Activated naive CD8-positive, alpha-beta T cell treated with anti-CD3 and anti-CD28 coated beads, Interleukin-2, amount 50 U/mL, for 24 hours (primary cell): ENCODE data around the gene ITPR2.
"Not testable (repeated sequence)": the region's sequence is repeated elsewhere in the genome, so short reads cannot be mapped to it uniquely, and the experiment has no call there.

Experiments
- ATAC-seq: fragments of 150-1000 bp; cut with Tn5 transposase; one replicate; pipeline ENCODE4 v1.10.0; 2021
- DNase-seq: peaks from one replicate; pipeline ENCODE4 v3.0.0; 2021
- H3K27ac Mint-ChIP-seq: one replicate; pipeline ENCODE4 v1.8.0; 2021; ENCODE audit warnings: mild to moderate bottlenecking, mixed read lengths
- H3K27me3 Mint-ChIP-seq: one replicate; pipeline ENCODE4 v1.8.0; 2021; ENCODE audit warnings: mixed read lengths
- H3K36me3 Mint-ChIP-seq: one replicate; pipeline ENCODE4 v1.8.0; 2021; ENCODE audit warnings: low read depth, mixed read lengths
- H3K4me1 Mint-ChIP-seq: one replicate; pipeline ENCODE4 v1.8.0; 2021; ENCODE audit warnings: mixed read lengths
- H3K4me3 Mint-ChIP-seq: one replicate; pipeline ENCODE4 v1.8.0; 2021; ENCODE audit warnings: mild to moderate bottlenecking, moderate library complexity, mixed read lengths
- H3K9me3 Mint-ChIP-seq: one replicate; pipeline ENCODE4 v1.8.0; 2021; ENCODE audit warnings: mixed read lengths

ITPR2 gene

DNA sequence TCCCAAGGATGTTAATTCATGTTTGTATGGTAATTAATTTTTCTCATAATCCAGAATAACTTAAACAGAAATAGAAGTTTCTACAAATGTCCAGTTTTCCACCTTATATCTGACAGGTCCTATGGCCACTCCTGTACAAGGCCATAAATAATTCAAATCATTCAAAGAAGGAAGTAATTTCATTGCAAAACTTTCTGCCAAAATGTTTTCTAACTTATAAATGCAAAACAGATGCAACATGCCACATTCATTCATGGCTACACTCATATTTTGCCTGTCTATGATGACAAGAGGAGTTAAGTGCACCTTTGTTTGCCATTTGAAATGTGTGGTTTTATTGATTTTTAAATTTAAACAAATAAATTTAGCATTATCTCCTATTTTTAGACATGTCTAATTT is 34.4 kb downstream of the ITPR2 start:
- no peaks in the 10 kb centered on the region for H3K9me3 Mint-ChIP-seq
- ATAC-seq (no peak), DNase-seq (no peak)
- H3K36me3 Mint-ChIP-seq, result peaks cover 16% of the 10 kb centered on the region
- H3K27ac Mint-ChIP-seq, result no peak overlapping the region
- no peaks in the 10 kb centered on the region for H3K27me3 Mint-ChIP-seq
- H3K4me3 Mint-ChIP-seq, result no peak overlapping the region
- H3K4me1 Mint-ChIP-seq, result peaks cover 29% of the 10 kb centered on the region

- H3K27me3 Mint-ChIP-seq, result no peaks in the 10 kb centered on the region
- ATAC-seq (peak; percentile 33), DNase-seq (no peak)
- peaks cover 23% of the 10 kb centered on the region for H3K4me1 Mint-ChIP-seq
- no peak overlapping the region for H3K4me3 Mint-ChIP-seq
- H3K27ac Mint-ChIP-seq, result peak overlapping the region; percentile 16
- H3K36me3 Mint-ChIP-seq, result peaks cover 16% of the 10 kb centered on the region
- no peaks in the 10 kb centered on the region for H3K9me3 Mint-ChIP-seq
Measured at GRCh38 chr12:26798023-26798422, 35.0 kb downstream of the ITPR2 start.

- Mint-ChIP-seq H3K36me3 (peaks cover 6% of the 10 kb centered on the region), H3K4me3 (no peak overlapping the region), H3K4me1 (peaks cover 39% of the 10 kb centered on the region), H3K27me3 (no peaks in the 10 kb centered on the region), H3K9me3 (no peaks in the 10 kb centered on the region), H3K27ac (no peak overlapping the region)
- ATAC-seq, result no peak
- no peak for DNase-seq
Measured at GRCh38 chr12:26795910-26796309, 37.1 kb downstream of the ITPR2 start.

DNA sequence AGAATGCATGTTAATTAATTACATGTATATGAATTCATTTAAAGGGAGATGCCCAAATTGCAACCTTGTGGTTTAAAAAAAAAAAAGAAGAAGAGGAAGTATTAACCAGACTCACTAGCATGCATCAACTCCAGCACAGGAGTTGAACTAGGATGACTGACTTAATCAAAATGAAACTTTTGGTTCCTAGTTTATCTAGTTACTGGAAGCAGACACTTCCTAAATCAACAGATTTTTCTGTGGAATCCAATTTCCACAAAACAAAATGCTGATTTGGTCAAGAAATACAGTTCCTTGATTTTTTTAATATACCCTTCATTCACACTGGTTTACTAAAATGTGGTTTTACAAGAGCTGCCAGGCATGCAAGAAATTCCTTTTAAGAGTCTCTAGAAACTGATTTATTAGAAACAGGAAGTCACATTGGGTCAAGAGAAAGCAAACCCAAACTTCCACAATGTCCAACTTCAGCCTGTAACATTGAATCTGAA is 41.6 kb downstream of the ITPR2 start:
- ATAC-seq (peak; percentile 36), DNase-seq (no peak)
- peaks cover 41% of the 10 kb centered on the region for H3K4me1 Mint-ChIP-seq
- H3K27ac Mint-ChIP-seq, result no peak overlapping the region
- peaks cover 30% of the 10 kb centered on the region for H3K36me3 Mint-ChIP-seq
- no peak overlapping the region for H3K4me3 Mint-ChIP-seq
- no peaks in the 10 kb centered on the region for H3K9me3 Mint-ChIP-seq
- H3K27me3 Mint-ChIP-seq, result no peaks in the 10 kb centered on the region

DNA sequence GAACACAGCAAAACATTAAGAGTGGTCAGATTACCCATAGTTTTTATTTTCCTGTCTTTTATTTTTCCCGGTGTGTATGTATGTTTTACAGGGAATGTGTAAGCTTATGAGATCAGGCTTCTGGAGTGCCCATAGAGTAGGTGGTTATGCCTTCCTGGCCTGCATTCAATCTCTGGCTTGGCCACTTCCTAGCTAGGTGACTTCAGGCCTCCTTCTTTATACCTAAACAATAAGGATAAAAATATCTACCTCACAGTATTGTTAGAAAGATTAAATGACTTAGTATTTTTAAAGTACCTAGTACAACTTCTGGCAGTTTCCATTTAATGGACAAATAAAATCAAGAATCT is 42.4 kb downstream of the ITPR2 start:
- no peak for ATAC-seq
- Mint-ChIP-seq H3K27me3 (no peaks in the 10 kb centered on the region), H3K36me3 (peaks cover 30% of the 10 kb centered on the region), H3K27ac (no peak overlapping the region), H3K4me3 (no peak overlapping the region), H3K4me1 (peaks cover 41% of the 10 kb centered on the region), H3K9me3 (no peaks in the 10 kb centered on the region)
- DNase-seq, result no peak

DNA sequence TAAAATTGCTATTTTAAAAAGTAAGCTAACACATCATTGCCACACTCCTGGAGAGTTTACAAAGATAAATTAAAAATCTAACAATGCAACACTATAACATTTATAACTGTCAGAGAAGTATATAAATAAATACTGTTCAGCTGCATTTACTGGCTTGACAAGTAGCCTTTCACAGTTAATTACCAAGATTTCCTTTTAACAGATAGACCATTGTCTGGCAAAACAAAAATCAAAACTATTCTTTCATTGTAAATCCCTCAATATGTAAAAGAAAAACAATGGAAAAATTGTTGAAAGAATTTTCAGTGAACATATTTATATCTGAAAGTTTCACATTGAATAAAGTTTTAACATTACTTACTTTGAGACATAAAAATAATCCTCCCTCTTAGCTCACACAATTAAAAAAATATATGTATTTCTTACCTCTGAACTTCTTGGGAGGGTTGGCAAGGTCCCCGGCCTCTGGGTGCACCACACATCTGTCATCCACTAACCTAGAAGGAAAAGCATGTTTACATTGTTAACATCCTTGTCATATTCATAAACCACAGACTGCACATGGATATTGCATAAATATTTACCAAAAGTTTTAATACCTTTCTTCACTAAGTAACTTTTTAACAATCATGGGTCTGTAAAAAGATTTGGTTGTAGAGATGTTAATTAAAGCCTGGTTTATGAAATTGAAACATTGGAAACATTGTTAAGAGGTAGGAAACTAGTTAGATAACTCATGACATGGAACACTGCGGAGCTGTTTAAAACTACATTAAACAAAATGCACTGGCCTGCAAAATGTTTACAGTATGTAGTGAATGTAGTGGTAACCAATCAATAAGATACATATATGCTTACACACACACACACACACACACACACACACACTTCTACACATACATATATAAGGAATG is 43.0 kb downstream of the ITPR2 start:
- H3K36me3 Mint-ChIP-seq, result peaks cover 30% of the 10 kb centered on the region
- no peak overlapping the region for H3K4me3 Mint-ChIP-seq
- H3K27ac Mint-ChIP-seq, result no peak overlapping the region
- H3K4me1 Mint-ChIP-seq, result peaks cover 41% of the 10 kb centered on the region
- DNase-seq, result no peak
- no peak for ATAC-seq
- no peaks in the 10 kb centered on the region for H3K27me3 Mint-ChIP-seq
- H3K9me3 Mint-ChIP-seq, result no peaks in the 10 kb centered on the region

GRCh38 chr12:26786865-26787514 is 46.0 kb downstream of the ITPR2 start:
- no peak for DNase-seq
- no peak overlapping the region for H3K4me3 Mint-ChIP-seq
- peaks cover 32% of the 10 kb centered on the region for H3K4me1 Mint-ChIP-seq
- no peaks in the 10 kb centered on the region for H3K27me3 Mint-ChIP-seq
- ATAC-seq, result no peak
- no peak overlapping the region for H3K27ac Mint-ChIP-seq
- no peaks in the 10 kb centered on the region for H3K9me3 Mint-ChIP-seq
- peaks cover 42% of the 10 kb centered on the region for H3K36me3 Mint-ChIP-seq

DNA sequence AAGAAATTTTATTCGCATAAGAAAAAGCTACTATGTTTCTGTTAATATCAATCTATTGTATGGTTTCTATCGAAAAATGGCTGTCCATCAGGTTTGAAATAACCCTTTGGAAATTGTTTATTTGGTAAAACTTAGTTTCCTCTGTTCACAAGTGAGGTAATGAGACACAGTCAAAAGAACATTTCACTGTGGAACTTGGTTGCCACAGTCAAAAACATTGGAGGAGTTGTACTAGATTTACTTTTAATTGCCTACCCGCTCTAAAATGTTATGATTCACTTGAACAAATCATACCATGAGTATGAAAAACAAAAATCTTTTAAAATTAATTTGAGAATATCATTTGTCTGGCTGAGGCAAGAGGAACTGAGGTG is 46.5 kb downstream of the ITPR2 start:
- Mint-ChIP-seq H3K4me3 (no peak overlapping the region), H3K4me1 (peaks cover 28% of the 10 kb centered on the region), H3K36me3 (peaks cover 43% of the 10 kb centered on the region), H3K9me3 (no peaks in the 10 kb centered on the region), H3K27ac (no peak overlapping the region), H3K27me3 (no peaks in the 10 kb centered on the region)
- no peak for ATAC-seq
- DNase-seq, result no peak

DNA sequence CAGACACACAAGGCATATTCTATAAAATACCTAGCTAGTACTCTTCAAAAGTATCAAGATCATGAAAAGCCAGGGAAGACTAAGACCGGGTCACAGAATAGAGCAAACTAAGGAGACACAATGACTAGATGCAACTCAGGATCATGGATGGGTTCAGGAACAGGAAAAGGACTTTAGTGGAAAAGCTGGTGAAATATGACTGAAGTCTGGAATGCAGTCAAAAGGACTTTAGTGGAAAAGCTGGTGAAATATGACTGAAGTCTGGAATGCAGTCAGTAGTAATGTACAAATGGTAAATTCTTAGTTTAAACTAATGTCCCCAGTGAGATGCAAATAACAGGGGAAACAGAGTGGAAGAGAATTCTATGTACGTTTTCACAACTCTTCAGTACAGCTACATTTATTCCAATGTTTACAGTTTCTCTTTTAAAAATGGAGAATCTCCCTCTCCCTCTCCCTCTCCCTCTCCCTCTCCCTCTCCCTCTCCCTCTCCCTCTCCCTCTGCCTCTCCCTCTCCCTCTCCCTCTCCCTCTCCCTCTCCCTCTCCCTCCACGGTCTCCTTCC is 49.1 kb downstream of the ITPR2 start:
- Mint-ChIP-seq H3K9me3 (peaks cover 11% of the 10 kb centered on the region), H3K36me3 (peaks cover 56% of the 10 kb centered on the region), H3K4me1 (peaks cover 14% of the 10 kb centered on the region), H3K27ac (peak overlapping the region; percentile 25)
- DNase-seq, ATAC-seq, H3K4me3 Mint-ChIP-seq, H3K27me3 Mint-ChIP-seq: not testable (repeated sequence)

DNA sequence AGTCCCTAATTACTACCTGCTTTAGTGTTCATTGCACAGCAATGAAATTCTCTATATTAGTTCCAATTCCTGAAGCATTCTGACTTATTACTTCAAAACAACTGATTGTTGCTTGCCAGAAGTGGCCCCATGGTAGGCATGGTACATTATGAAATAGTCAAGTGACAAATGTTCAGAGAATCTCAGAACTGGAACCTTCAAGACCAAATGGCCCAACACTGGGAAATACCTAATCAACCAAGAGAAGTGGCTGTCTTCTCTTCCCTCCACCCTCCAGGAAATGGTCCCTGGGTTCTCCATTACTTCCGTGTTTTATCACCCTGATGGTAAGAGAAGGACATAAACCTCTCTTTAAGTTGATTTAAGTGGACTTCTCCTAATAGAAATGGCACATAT is 49.9 kb downstream of the ITPR2 start:
- peaks cover 7% of the 10 kb centered on the region for H3K4me1 Mint-ChIP-seq

GRCh38 chr12:26782372-26783130 is 50.4 kb downstream of the ITPR2 start:
- Mint-ChIP-seq H3K36me3 (peaks cover 53% of the 10 kb centered on the region), H3K27ac (no peak overlapping the region), H3K9me3 (peaks cover 20% of the 10 kb centered on the region), H3K27me3 (no peaks in the 10 kb centered on the region), H3K4me1 (peaks cover 3% of the 10 kb centered on the region), H3K4me3 (no peak overlapping the region)
- ATAC-seq, result no peak
- DNase-seq, result no peak

More for the DNA sequence above, 49.9 kb downstream of the ITPR2 start:
- Mint-ChIP-seq H3K9me3 (peaks cover 15% of the 10 kb centered on the region), H3K36me3 (peaks cover 55% of the 10 kb centered on the region), H3K27me3 (no peaks in the 10 kb centered on the region), H3K4me3 (no peak overlapping the region), H3K27ac (no peak overlapping the region)
- ATAC-seq (no peak), DNase-seq (no peak)

DNA sequence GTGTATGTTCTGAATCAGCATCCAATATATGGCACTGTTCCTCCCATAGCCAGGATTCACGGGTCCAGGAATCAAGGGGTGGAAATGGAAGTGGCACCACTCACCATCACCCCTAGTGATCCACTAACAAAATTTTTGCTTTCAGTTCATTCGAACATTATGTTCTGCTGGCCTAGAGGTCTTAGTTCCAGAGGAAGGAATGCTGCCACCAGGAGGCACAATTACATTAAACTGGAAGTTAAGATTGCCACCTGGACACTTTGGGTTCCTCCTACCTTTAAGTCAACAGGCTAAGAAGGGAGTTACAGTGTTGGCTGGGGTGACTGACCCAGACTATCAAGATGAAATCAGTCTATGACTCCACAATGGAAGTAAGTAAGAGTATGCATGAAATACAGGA is 52.3 kb downstream of the ITPR2 start:
- Mint-ChIP-seq H3K9me3 (peaks cover 32% of the 10 kb centered on the region), H3K36me3 (peaks cover 60% of the 10 kb centered on the region)
- not testable (repeated sequence) for H3K27ac Mint-ChIP-seq, H3K27me3 Mint-ChIP-seq, ATAC-seq, H3K4me1 Mint-ChIP-seq, DNase-seq, H3K4me3 Mint-ChIP-seq

DNA sequence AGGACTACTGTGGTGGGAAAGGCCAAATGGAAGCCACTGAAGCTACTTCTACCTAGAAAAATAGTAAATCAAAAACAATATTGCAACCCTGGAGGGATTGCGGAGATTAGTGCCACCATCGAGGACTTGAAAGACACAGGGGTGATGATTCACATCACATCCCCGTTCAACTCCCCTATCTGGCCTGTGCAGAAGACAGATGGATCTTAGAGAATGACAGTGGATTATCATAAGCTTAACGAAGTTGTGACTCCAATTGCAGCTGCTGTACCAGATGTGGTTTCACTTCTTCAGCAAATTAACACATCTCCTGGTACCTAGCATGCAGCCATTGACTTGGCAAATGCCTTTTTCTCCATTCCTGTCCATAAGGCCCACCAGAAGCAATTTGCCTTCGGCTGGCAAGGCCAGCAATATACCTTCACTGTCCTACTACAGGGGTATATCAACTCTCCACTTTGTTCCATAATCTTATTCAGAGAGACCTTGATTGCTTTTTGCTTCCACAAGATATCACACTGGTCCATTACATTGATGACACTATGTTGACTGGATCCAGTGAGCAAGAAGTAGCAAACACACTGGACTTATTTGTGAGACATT is 54.7 kb downstream of the ITPR2 start:
- H3K36me3 Mint-ChIP-seq, result peaks cover 71% of the 10 kb centered on the region
- DNase-seq, H3K27me3 Mint-ChIP-seq, H3K4me1 Mint-ChIP-seq, H3K27ac Mint-ChIP-seq, H3K4me3 Mint-ChIP-seq, ATAC-seq: not testable (repeated sequence)
- H3K9me3 Mint-ChIP-seq, result peaks cover 40% of the 10 kb centered on the region

GRCh38 chr12:26777236-26777635 is 55.8 kb downstream of the ITPR2 start:
- Mint-ChIP-seq H3K27me3 (no peaks in the 10 kb centered on the region), H3K4me1 (peaks cover 7% of the 10 kb centered on the region), H3K36me3 (peaks cover 68% of the 10 kb centered on the region), H3K4me3 (no peak overlapping the region), H3K27ac (no peak overlapping the region), H3K9me3 (peaks cover 40% of the 10 kb centered on the region)
- ATAC-seq (no peak), DNase-seq (no peak)
